Lower leg skin (tissue), 4 donors: ENCODE measurements around the gene DNAJC4. TPM values are rescaled to one million over a fixed set of nuclear protein-coding genes. Genes with fewer than 3 reads are reported as not detected.
A peak's percentile ranks its signal among the peaks of the same experiment; 100 is the strongest.

Experiments
- DNase-seq, 2 donors: peaks; one replicate each; pipeline ENCODE4 v3.0.0-alpha.2; 2019; ENCODE audit warnings: low spot score in 2 of 2
- H3K4me3 ChIP-seq: fragments of 200-600 bp; sonication (generic); 2 replicates; pipeline ENCODE4 v1.5.1; 2017; ENCODE audit warnings: mild to moderate bottlenecking, low read depth; ENCODE audit not compliant: poor library complexity, severe bottlenecking
- CTCF ChIP-seq, 3 donors: fragments of 450-650 bp; IDR thresholded peaks; one replicate each; pipeline ENCODE4 v1.5.1; 2016; ENCODE audit warnings: antibody characterized with exemption in 3 of 3, mild to moderate bottlenecking in 3 of 3, moderate library complexity in 2 of 3
- POLR2A ChIP-seq, 2 donors: fragments of 450-650 bp; IDR thresholded peaks; one replicate each; pipeline ENCODE4 v1.6.1; 2016 to 2017; ENCODE audit warnings: antibody characterized with exemption in 2 of 2, mild to moderate bottlenecking in 1 of 2, moderate library complexity in 1 of 2
- WGBS, 2 donors: methylation state at CpG; one replicate each; pipeline ENCODE4 v1.1.5; 2018; 5-methylcytosine and 5-hydroxymethylcytosine counted together
- intact Hi-C: fragments of 100-400 bp; cut with DNase I; formaldehyde crosslinking; loops from one replicate; pipeline ENCODE4 v1.15.0; 2023; ENCODE audit warnings: low total_unique reads
- total RNA-seq, 4 donors: library from RNA; depleted of rRNA; stranded (reverse); fragments of >200 nt; gene quantifications; one replicate each; pipeline ENCODE4 v1.1.0, GENCODE V29; 2016

DNAJC4 gene
- total RNA-seq, 4 donors from 2014 or later = 19.2 to 37.6 (median 30.8) TPM

GRCh38 chr11:64238999-64239398 lies 8.7 kb downstream of the DNAJC4 start:
- no peak for DNase-seq
- TF ChIP-seq POLR2A (IDR thresholded peaks at IDR 0.05) (no peak), CTCF (IDR thresholded peaks at IDR 0.05) (no peak)
- no peak overlapping the region for H3K4me3 ChIP-seq
- WGBS, 2 donors = 71 to 87% methylated on average over 5 of the region's 5 CpGs
- intact Hi-C loops = no loop called here

- WGBS, 2 donors = 72 to 81% methylated on average over 11 of the region's 11 CpGs
- intact Hi-C loops = no loop called here
- H3K4me3 ChIP-seq = no peak overlapping the region
- DNase-seq = no peak
- TF ChIP-seq CTCF (IDR thresholded peaks at IDR 0.05) (no peak), POLR2A (IDR thresholded peaks at IDR 0.05) (no peak)
Observed at GRCh38 chr11:64239662-64240434, 9.5 kb downstream of the DNAJC4 start.

- peak; percentile 96 to 99 for DNase-seq
- intact Hi-C loops = no loop called here
- TF ChIP-seq CTCF (IDR thresholded peaks at IDR 0.05) = peak in 1 of 3 donors; percentile 11
- peak in 1 of 2 donors; percentile 72 for TF ChIP-seq POLR2A (IDR thresholded peaks at IDR 0.05)
- H3K4me3 ChIP-seq = peak within 1 kb of the TSS; percentile 59
- 1% methylated on average over 53 to 55 of the region's 58 CpGs for WGBS, 2 donors
Observed at GRCh38 chr11:64240435-64241240, 10.3 kb downstream of the DNAJC4 start, which contains the start of gene FKBP2. Gene FKBP2 (plus strand): TSS chr11:64241095. CDS start chr11:64242388, 1,293 bp downstream.

GRCh38 chr11:64241241-64241490 lies 10.8 kb downstream of the DNAJC4 start:
- peak overlapping the region; percentile 41 for H3K4me3 ChIP-seq
- TF ChIP-seq POLR2A (IDR thresholded peaks at IDR 0.05) (no peak), CTCF (IDR thresholded peaks at IDR 0.05) (no peak)
- 1 to 2% methylated on average over 22 to 24 of the region's 24 CpGs for WGBS, 2 donors
- DNase-seq = peak; percentile 99 to 100
- intact Hi-C loops = no loop called here

GRCh38 chr11:64241491-64242374 lies 11.4 kb downstream of the DNAJC4 start:
- intact Hi-C loops = no loop called here
- TF ChIP-seq CTCF (IDR thresholded peaks at IDR 0.05) (no peak), POLR2A (IDR thresholded peaks at IDR 0.05) (no peak)
- peak overlapping the region; percentile 59 for H3K4me3 ChIP-seq
- no peak for DNase-seq
- 0% methylated on average over 44 to 45 of the region's 63 CpGs for WGBS, 2 donors
